Neural cell (in vitro differentiated cells): ENCODE measurements around the gene ST6GALNAC1.

Experiments
- EP300 ChIP-seq: fragments of 450-650 bp; conservative IDR thresholded peaks from 2 replicates; pipeline ENCODE4 v1.6.1; 2014; ENCODE audit warnings: antibody characterized with exemption, mild to moderate bottlenecking, moderate library complexity; ENCODE audit not compliant: poor library complexity, severe bottlenecking
- EZH2 ChIP-seq: fragments of 200-600, 300-800 bp; shearing (Covaris generic), sonication (generic); IDR thresholded peaks from 2 replicates; pipeline ENCODE4 v1.6.1; 2014; ENCODE audit warnings: antibody characterized with exemption, low read length, borderline replicate concordance, mild to moderate bottlenecking; ENCODE audit not compliant: insufficient read depth, poor library complexity, severe bottlenecking
- MXI1 ChIP-seq: fragments of 450-650 bp; conservative IDR thresholded peaks from 2 replicates; pipeline ENCODE4 v1.6.1; 2014; ENCODE audit warnings: antibody characterized with exemption, mild to moderate bottlenecking; ENCODE audit not compliant: poor library complexity, severe bottlenecking
- POLR2AphosphoS5 ChIP-seq: IDR thresholded peaks from 2 replicates; pipeline ENCODE4 v1.6.1; 2012
- RAD21 ChIP-seq: fragments of 450-650 bp; conservative IDR thresholded peaks from 2 replicates; pipeline ENCODE4 v1.6.1; 2014; ENCODE audit warnings: antibody characterized with exemption, mild to moderate bottlenecking, moderate library complexity
- SMC3 ChIP-seq: fragments of 450-650 bp; conservative IDR thresholded peaks from 2 replicates; pipeline ENCODE4 v1.6.1; 2014; ENCODE audit warnings: antibody characterized with exemption, mild to moderate bottlenecking, moderate library complexity; ENCODE audit not compliant: poor library complexity
- TAF1 ChIP-seq: IDR thresholded peaks from 2 replicates; pipeline ENCODE4 v1.6.1; 2012; ENCODE audit warnings: low read depth
- TF ChIP-seq, protein P1 (sequence below): fragments of 450-650 bp; IDR thresholded peaks from 2 replicates; pipeline ENCODE4 v1.5.1; 2014; ENCODE audit warnings: antibody characterized with exemption, mild to moderate bottlenecking, moderate library complexity; ENCODE audit not compliant: poor library complexity, severe bottlenecking
- TF ChIP-seq, protein P2 (sequence below): IDR thresholded peaks from 2 replicates; pipeline ENCODE4 v1.6.1; 2012; ENCODE audit warnings: borderline replicate concordance

DNA sequence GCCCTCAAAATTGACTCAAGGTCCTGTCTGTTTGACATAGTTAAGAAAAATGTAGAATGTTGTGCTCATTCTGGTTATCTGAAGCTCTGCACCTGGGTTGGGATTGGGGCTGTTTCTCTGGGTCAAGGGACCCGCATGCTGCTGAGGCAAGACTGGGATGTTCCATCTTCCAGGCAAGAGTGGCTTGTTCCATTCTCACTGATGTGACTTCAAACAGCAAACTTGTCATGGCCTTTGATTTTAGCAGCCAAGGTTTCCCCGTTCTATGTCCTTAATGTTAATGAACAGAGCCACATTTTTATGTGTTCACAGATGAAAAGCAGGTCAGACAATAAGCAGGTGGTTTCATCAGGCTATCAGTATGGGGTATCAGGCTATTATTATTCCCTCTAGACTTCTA, 25.7 kb downstream of the ST6GALNAC1 start:
- TF ChIP-seq, protein P1, sequence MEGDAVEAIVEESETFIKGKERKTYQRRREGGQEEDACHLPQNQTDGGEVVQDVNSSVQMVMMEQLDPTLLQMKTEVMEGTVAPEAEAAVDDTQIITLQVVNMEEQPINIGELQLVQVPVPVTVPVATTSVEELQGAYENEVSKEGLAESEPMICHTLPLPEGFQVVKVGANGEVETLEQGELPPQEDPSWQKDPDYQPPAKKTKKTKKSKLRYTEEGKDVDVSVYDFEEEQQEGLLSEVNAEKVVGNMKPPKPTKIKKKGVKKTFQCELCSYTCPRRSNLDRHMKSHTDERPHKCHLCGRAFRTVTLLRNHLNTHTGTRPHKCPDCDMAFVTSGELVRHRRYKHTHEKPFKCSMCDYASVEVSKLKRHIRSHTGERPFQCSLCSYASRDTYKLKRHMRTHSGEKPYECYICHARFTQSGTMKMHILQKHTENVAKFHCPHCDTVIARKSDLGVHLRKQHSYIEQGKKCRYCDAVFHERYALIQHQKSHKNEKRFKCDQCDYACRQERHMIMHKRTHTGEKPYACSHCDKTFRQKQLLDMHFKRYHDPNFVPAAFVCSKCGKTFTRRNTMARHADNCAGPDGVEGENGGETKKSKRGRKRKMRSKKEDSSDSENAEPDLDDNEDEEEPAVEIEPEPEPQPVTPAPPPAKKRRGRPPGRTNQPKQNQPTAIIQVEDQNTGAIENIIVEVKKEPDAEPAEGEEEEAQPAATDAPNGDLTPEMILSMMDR = no peak
- TF ChIP-seq EZH2 = no peak
- TF ChIP-seq, protein P2, sequence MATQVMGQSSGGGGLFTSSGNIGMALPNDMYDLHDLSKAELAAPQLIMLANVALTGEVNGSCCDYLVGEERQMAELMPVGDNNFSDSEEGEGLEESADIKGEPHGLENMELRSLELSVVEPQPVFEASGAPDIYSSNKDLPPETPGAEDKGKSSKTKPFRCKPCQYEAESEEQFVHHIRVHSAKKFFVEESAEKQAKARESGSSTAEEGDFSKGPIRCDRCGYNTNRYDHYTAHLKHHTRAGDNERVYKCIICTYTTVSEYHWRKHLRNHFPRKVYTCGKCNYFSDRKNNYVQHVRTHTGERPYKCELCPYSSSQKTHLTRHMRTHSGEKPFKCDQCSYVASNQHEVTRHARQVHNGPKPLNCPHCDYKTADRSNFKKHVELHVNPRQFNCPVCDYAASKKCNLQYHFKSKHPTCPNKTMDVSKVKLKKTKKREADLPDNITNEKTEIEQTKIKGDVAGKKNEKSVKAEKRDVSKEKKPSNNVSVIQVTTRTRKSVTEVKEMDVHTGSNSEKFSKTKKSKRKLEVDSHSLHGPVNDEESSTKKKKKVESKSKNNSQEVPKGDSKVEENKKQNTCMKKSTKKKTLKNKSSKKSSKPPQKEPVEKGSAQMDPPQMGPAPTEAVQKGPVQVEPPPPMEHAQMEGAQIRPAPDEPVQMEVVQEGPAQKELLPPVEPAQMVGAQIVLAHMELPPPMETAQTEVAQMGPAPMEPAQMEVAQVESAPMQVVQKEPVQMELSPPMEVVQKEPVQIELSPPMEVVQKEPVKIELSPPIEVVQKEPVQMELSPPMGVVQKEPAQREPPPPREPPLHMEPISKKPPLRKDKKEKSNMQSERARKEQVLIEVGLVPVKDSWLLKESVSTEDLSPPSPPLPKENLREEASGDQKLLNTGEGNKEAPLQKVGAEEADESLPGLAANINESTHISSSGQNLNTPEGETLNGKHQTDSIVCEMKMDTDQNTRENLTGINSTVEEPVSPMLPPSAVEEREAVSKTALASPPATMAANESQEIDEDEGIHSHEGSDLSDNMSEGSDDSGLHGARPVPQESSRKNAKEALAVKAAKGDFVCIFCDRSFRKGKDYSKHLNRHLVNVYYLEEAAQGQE = no peak
- TF ChIP-seq POLR2AphosphoS5 = no peak
- TF ChIP-seq TAF1 = no peak
- no peak for TF ChIP-seq RAD21
- no peak for TF ChIP-seq EP300
- no peak for TF ChIP-seq SMC3
- TF ChIP-seq MXI1 = no peak
